ENCODE data around the gene DBP. TPM values are rescaled to one million over a fixed set of nuclear protein-coding genes. Genes with fewer than 3 reads are reported as not detected.
"Not testable (repeated sequence)": the region's sequence is repeated elsewhere in the genome, so short reads cannot be mapped to it uniquely, and the experiment has no call there.

Gene DBP
- total and polyA plus RNA-seq, 10 donors, result 11.4 to 29.5 (median 23.3) TPM

GRCh38 chr19:48683349-48683748, 46.2 kb upstream of the DBP start:
- Histone ChIP-seq H3K4me3 (peak overlapping the region in 2 of 8 donors; percentile 19 to 42), H3K4me1 (peaks cover 0 to 8% (median 0%) of the 10 kb centered on the region in 6 donors), H3K9me3 (no peaks in the 10 kb centered on the region), H3K27me3 (replicated peaks in 1 of 7) (no peaks in the 10 kb centered on the region), H3K27ac (peak overlapping the region in 3 of 8 donors; percentile 18 to 32 (median 21)), H3K36me3 (no peaks in the 10 kb centered on the region)
- DNase-seq, result no peak
- intact Hi-C loops (cut with DNase I; ENCODE audit: low total_unique reads), result no loop called here
- TF ChIP-seq, protein P1, sequence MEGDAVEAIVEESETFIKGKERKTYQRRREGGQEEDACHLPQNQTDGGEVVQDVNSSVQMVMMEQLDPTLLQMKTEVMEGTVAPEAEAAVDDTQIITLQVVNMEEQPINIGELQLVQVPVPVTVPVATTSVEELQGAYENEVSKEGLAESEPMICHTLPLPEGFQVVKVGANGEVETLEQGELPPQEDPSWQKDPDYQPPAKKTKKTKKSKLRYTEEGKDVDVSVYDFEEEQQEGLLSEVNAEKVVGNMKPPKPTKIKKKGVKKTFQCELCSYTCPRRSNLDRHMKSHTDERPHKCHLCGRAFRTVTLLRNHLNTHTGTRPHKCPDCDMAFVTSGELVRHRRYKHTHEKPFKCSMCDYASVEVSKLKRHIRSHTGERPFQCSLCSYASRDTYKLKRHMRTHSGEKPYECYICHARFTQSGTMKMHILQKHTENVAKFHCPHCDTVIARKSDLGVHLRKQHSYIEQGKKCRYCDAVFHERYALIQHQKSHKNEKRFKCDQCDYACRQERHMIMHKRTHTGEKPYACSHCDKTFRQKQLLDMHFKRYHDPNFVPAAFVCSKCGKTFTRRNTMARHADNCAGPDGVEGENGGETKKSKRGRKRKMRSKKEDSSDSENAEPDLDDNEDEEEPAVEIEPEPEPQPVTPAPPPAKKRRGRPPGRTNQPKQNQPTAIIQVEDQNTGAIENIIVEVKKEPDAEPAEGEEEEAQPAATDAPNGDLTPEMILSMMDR (IDR thresholded peaks at IDR 0.05 in 8 of 11, conservative IDR thresholded peaks at IDR 0.05 in 3 of 11), result no peak
- TF ChIP-seq POLR2AphosphoS5 (IDR thresholded peaks at IDR 0.05) (peak in 2 of 3 donors; percentile 32 to 35), POLR2A (IDR thresholded peaks at IDR 0.05) (no peak)
- WGBS, 5 donors, result 43 to 78% (median 59%) methylated on average over 11 of the region's 11 CpGs

GRCh38 chr19:48681127-48681470, 43.9 kb upstream of the DBP start:
- H3K36me3 ChIP-seq, result no peaks in the 10 kb centered on the region
- WGBS, 5 donors, result 58 to 71% (median 69%) methylated on average over 6 to 7 of the region's 7 CpGs
- peaks cover 0 to under 1% (median 0%) of the 10 kb centered on the region in 6 donors for H3K4me1 ChIP-seq
- intact Hi-C loops (cut with DNase I; ENCODE audit: low total_unique reads), result no loop called here
- TF ChIP-seq, protein P1 (IDR thresholded peaks at IDR 0.05 in 8 of 11, conservative IDR thresholded peaks at IDR 0.05 in 3 of 11), result no peak
- TF ChIP-seq POLR2A (IDR thresholded peaks at IDR 0.05) (no peak), POLR2AphosphoS5 (IDR thresholded peaks at IDR 0.05) (no peak)
- no peak for DNase-seq
- no peak overlapping the region for H3K4me3 ChIP-seq
- no peaks in the 10 kb centered on the region for H3K9me3 ChIP-seq
- no peak overlapping the region for H3K27ac ChIP-seq
- no peaks in the 10 kb centered on the region for H3K27me3 ChIP-seq (replicated peaks in 1 of 7)

GRCh38 chr19:48680436-48681126, 43.4 kb upstream of the DBP start:
- Histone ChIP-seq H3K36me3 (no peaks in the 10 kb centered on the region), H3K4me1 (peaks cover 1 to 5% (median 3%) of the 10 kb centered on the region in 6 donors), H3K27me3 (replicated peaks in 1 of 7) (no peaks in the 10 kb centered on the region), H3K4me3 (no peak overlapping the region), H3K27ac (no peak overlapping the region), H3K9me3 (no peaks in the 10 kb centered on the region)
- peak in 1 of 3 donors; percentile 15 for TF ChIP-seq POLR2AphosphoS5 (IDR thresholded peaks at IDR 0.05)
- TF ChIP-seq, protein P1 (IDR thresholded peaks at IDR 0.05 in 8 of 11, conservative IDR thresholded peaks at IDR 0.05 in 3 of 11), result no peak
- TF ChIP-seq POLR2A (IDR thresholded peaks at IDR 0.05), result no peak
- intact Hi-C loops (cut with DNase I; ENCODE audit: low total_unique reads), result no loop called here
- WGBS, 5 donors, result 84 to 92% (median 88%) methylated on average over 26 to 45 of the region's 45 CpGs
- DNase-seq, result no peak

DNA sequence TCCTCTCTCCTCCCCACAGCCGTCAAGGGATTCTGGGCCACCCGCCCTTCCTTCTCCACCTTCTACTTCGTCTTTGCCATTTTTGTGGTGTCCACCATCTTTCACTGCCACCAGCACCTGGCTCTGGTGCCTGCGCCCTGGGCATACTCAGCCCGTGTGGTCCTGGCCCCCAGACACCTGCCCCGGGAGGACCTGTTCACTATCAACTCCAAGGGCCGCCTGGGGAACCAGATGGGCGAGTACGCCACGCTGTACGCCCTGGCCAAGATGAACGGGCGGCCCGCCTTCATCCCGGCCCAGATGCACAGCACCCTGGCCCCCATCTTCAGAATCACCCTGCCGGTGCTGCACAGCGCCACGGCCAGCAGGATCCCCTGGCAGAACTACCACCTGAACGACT, 42.8 kb upstream of the DBP start:
- H3K27me3 ChIP-seq (replicated peaks in 1 of 7); DNase-seq; H3K36me3 ChIP-seq; H3K4me3 ChIP-seq; intact Hi-C loops (cut with DNase I; ENCODE audit: low total_unique reads); H3K27ac ChIP-seq; H3K9me3 ChIP-seq: not testable (repeated sequence)
- peaks cover 7 to 11% (median 8%) of the 10 kb centered on the region in 6 donors for H3K4me1 ChIP-seq
- 91 to 95% (median 93%) methylated on average over 12 to 18 of the region's 19 CpGs for WGBS, 5 donors

Measured in spleen (tissue), 11 donors.